GM19372 (cell line): ENCODE measurements around the gene RPS6KL1.
"Not testable (repeated sequence)": the region's sequence is repeated elsewhere in the genome, so short reads cannot be mapped to it uniquely, and the experiment has no call there.

Source experiments
- ATAC-seq: cut with Tn5 transposase; IDR thresholded peaks from one replicate; pipeline ENCODE4 v1.9.1; 2021; ENCODE audit warnings: mild to moderate bottlenecking, low read depth, moderate library complexity; ENCODE audit not compliant: unreplicated experiment

Gene RPS6KL1

DNA sequence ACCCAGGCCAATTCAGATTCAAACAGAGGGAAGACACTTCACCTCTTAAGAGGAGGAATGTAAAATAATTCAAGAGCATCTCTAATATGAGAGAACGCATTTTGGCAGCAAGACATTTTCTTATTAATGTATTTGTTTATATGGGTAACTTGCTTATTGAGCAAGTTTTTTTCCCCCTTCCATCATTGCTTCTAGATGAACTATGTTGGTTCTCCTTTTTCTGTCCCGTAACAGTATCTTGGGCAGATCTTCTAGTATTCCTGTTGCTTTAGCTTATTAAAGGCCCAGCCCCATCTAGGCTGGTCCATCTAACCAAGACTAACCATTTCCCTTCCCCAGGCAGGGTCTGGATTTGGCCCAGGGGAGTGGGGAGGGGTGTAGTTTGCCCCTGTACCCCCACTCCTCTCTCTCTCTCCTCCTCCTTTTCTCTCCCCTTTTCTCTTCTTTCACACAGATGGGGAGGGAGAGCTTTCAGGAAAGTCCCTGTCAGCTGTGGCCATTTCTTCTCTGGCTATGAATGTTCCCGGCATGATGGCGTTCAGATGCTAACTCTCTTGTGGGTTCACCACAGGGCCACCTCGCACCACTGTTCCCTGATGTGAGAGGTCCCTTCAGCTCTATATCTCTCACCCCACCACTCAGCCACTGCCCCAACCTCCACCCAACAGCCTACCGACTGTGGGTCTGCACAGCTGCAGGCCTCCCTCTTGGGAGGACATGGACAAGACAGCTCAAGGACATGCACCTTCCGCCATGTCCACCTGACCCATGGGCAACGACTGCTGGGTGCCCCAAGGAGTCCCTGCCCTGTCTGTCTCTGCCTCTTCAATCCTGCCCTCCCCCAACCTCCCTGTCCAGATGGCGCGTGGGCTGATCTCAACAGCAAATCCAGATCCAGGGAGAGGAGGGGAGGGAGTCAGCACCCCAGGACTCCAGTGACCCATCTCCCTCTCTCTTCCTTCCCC is 15.8 kb upstream of the RPS6KL1 start:
- ATAC-seq: no peak

DNA sequence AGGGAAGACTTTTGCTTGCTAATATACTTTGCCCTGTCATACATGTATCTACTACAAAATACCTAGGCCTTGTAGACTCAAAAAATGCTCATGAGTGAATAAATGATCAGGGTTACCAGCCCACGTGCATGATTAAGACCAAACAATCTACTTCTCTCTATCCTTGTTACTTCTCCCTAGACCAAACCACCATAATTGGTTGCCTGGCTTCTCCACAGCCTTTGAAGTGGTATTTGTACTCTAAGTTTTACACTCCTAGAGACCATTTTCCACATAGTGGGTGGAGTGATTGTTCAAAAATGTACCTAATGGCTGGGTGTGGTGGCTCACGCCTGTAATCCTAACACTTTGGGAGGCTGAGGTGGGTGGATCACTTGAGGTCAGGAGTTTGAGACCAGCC is 14.1 kb upstream of the RPS6KL1 start:
- ATAC-seq: no peak

DNA sequence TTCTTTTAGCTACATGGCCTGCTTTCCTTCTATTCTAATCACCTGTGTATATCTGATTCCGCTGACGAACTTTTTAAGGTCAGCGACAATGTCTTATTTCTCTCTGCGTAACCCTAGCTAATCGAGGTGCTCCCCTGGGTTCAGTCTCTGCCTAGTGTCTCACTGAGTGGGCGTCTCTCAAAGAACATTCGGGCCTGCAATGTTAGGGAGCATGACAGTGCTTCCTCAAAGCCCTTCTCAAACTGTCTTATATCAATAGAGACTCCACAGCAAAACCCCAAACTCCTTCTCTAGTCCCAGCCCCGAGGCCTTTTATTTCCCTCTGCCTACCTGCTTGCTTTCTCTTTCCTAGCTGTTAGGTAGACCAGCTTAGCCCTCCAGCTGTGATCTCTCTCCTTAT is 13.7 kb upstream of the RPS6KL1 start:
- no peak for ATAC-seq

DNA sequence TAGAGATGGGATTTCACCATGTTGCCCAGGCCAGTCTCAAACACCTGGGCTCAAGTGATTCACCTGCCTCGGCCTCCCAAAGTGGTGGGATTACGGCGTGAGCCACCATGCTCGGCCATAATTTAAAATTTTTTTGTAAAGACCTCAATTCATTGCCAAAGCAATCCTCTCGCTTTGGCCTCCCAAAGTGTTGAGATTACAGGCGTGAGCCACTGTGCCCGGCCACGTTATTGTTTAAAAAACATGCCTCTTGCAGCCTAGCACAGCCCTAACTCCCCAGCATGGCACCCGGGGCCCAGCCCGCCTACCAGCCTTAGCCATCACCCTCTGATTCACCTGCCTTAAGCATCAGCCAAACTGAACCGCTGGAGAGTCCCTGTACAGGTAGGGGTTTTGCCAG is 13.1 kb upstream of the RPS6KL1 start:
- ATAC-seq: no peak

DNA sequence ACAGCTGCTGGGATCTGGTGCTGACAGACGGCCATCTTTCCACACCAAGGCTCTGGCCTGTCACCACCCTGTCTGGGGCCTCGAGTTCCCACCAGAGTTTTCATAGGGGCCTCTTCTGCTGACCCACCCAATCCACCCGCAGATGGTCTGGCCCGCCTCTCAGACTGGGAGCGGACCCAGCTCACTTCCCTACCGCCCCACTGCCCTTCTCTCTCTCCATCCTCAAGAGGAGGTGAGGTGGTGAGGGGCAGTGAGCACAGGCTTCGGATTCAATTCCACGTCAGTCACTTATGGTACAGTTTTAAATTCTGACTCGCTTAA is 12.3 kb upstream of the RPS6KL1 start:
- ATAC-seq: no peak

DNA sequence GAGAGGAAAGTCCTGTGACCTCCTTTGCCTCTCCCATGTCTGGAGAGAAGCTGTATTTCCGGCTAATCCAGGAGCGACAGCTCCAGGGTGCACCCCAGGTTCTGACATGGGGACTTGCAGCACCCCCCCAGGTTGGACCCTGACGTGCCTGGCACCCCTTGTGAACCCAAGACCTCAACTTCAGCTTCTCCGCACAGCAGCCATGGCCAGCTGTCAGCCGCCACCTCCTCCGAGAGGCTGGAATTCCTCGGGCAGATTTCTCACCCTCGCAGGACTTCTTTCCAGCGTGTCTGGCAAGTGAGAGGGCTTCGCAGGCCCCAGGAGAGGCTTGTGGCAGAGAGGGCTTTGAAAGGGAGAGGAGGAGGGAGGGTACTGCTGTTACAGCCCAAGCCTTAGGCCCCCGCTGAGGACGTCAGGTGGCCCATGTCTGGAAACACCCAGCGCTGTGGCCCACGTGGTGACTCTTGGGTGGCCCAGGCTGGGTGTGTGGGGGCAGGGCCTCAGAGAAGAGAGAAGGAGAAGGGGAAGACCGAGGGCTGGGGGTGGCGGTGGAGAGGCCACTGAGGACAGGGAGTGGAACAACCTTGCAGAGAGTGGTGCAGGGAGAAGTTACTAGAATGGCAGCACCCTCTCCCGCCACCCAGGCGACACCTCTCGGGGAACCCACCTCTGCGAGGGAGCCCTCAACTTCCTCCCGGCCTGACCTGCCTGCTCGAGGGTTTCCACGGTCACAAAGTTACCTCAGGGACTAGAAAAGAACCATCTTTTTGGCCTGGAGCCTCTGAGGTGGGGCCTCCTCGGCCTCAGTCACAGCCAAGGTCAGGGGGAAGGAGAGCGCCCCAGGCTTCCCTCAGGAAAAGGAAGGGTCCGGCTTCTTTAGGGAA is 11.7 kb upstream of the RPS6KL1 start:
- ATAC-seq: no peak

DNA sequence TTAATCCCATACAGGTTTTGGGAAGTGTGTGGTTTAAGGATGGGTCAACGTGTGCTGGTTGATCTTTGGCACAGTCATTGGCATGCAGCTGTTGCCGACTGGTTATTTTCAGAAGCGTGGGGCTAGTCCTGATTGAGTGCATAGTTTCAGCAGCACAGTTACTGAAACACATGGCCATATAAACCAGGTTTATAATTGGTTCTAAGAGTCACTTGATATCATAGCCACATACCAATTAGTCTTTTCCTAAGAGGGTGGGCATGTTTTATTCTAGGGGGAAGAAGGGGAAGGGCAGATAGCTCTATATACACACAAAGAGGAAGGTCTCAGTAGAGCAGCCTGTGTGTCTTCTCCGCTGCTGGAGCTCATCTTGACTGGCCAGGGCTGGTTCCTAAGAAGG is 11.0 kb upstream of the RPS6KL1 start:
- ATAC-seq: no peak

DNA sequence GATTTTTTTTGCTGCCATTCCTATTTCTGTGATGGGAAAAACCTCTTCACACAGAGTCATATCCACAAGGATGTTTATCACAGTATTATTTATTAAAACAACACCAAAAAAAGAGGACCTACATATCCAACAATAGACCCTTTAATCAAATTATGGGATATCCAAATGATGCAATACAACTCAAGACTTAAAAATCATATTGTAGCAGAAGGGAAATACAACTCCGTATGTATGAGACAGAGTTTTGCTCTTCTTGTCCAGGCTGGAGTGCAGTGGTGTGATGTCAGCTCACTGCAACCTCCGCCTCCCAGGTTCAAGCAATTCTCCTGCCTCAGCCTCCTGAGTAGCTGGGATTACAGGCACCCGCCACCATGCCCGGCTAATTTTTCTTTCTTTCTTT is 9.9 kb upstream of the RPS6KL1 start:
- not testable (repeated sequence) for ATAC-seq

DNA sequence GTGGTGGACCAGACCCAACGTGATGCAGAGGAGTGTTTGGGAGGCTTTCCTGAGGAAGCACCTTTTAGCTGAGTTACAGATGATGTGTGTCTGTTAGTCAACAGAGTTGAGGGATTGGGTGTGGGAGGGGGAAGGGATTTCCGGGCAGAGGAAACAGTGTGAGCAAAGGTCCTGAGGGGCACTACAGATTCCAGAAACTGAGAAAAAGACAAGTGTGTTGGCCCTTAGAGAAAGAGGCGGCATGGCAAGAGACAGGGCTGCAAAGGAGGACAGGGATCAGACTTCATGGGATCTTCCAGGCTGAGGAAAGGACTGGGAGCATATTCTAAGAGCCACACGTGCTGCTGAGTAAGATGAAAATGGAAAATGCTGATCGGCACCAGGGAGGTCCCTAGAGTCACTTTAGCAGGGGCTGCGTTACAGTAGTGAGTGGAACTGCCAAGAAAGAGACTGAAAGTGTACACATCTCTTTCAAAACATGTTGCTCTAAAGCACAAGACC is 9.4 kb upstream of the RPS6KL1 start:
- no peak for ATAC-seq

DNA sequence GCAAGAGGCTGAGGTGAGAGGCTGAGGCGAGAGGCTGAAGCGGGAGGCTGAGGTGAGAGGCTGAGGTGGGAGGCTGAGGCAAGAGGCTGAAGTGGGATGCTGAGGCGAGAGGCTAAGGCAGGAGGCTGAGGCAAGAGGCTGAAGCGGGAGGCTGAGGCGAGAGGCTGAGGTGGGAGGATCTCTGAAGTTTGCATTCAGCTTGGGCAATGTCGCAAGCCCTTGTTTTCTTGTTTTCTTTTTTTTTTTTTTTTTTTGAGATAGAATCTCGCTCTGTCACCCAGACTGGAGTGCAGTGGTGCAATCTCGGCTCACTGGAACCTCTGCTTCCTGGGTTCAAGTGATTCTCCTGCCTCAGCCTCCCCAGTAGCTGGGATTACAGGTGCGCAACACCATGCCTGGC is 8.7 kb upstream of the RPS6KL1 start:
- not testable (repeated sequence) for ATAC-seq

DNA sequence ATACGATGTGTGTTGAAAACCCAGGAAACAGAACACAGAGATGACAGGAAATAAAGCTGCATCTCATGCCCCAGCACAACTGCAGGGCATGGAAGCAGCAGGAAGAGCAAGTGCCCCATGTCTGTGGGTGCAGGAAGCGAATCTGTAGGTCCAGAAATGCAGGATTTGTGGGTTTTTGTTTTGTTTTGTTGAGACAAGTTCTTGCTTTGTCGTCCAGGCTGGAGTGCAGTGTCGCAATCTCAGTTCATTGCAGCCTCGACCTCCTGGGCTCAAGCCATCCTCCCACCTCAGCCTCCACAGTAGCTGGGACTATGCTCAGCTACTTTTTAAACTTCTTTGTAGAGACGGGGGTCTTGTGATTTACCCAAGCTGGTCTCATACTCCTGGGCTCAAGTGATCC is 6.2 kb upstream of the RPS6KL1 start:
- ATAC-seq: no peak

DNA sequence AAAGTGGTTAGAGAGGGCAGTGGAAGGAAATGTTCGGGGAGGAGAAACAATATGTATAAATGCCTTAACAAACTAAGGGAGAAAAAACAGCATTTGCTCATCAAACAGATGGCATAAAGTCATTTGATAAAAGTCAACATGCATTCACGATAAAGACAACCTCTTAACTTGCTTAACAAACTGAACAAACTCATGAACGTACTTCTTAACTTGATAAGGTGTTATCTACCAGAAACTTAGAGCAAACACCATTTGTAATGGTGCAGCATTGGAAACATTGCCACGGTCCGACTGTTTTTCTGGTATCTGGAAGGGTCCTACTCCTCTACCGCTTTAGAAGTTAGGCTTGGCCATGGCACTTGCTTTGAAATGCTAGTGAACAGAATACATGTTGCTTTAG is 4.2 kb upstream of the RPS6KL1 start:
- ATAC-seq: no peak

DNA sequence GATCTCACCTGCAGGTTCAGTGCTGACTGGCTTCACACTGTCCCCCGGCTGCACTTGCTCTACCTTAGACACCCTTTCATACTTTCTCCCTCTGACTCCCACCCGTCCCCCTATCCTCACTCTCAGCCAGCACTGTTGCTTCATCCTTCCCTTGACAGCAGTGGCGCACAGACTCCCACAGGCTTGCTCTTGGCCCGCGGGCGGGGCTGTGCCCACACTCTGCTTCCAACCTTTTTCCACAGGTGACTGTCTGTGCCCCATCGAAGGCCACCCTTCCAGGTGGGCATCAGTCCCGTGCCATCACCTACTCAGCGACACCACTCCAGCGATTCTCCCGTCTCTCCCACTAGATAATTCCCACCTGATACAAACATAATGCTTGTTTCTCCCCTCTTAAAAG is 1.0 kb upstream of the RPS6KL1 start:
- no peak for ATAC-seq

DNA sequence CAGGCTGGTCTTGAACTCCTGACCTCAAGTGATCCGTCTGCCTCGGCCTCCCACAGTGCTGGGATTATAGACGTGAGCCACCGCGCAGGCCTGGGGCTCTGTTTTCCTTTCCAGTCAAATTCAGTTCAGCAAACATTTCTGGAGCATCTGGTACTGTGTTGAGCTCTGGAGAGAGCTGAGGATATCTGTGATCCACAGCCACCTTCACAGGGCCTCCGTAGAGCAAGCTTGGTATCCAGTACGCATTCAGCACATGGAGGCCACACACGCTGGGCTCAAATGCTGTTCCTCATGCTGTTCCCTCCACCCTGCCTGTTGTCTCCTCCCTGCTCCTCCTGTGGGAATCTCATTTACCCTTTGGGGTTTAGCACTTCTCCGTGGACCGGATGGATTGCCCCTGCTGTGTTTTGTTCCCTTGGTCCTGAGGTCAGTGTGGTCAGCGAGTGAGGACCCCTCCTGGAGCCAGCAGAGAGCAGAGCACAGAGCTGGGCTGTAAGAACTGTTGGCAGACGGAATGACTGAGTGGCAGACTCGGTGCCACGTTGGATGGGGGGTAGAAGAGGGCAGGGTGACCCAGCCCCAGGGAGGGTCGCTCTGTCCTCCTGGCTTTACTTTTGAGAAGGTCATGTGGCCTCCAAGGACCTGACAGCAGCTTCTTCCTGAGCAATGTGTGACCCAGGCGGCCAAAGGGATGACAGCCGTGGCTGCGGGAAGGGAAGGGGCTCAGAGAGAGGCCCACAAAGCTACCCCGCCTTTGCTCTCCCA is 891 bp downstream of the RPS6KL1 start:
- no peak for ATAC-seq

DNA sequence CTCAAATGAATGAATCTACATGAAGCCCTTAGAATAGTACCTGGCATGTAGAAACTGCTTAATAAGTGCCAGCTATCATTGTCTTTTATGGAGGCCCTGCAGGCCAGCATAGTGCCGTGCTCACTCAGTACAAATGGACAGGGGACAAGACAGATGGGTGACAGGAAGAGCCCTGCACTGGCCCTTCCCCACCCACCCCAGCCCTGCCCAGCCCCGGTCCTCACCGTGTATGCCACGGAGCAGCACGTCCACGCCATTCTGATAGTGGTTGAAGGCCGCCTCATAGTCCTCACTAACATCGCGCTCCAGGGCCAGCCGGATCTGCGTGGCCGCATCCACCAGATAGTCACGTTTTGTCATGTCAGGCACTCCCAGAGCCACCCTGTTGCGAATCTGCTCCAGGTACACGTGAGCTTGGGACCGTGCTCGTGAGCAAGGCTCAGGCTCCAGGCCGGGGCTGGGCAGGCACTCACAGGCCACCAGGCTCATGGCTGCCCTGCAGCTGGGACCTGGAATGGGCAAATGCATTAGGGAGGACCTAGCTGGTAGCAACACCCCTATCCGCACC is 1.9 kb downstream of the RPS6KL1 start:
- no peak for ATAC-seq

DNA sequence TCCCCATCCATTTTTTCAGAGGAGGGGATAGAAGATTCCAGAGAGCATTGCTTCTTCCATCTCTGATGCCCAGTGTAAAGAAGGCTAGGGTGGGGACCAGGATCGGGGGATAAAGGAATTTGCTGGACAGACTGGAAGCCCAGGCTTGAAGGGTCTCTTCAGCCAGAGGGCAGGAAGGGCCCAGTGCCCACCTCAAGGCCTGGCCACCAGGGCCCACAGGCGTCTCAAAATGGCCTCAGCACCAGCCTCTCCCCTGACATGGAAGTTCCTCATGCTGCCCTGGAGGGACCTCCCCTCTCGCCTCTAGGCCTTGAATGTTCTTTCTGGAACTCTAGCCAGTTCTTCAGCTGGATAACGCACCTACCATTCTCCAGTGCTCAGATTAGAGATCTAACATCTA is 2.8 kb downstream of the RPS6KL1 start:
- ATAC-seq: no peak

DNA sequence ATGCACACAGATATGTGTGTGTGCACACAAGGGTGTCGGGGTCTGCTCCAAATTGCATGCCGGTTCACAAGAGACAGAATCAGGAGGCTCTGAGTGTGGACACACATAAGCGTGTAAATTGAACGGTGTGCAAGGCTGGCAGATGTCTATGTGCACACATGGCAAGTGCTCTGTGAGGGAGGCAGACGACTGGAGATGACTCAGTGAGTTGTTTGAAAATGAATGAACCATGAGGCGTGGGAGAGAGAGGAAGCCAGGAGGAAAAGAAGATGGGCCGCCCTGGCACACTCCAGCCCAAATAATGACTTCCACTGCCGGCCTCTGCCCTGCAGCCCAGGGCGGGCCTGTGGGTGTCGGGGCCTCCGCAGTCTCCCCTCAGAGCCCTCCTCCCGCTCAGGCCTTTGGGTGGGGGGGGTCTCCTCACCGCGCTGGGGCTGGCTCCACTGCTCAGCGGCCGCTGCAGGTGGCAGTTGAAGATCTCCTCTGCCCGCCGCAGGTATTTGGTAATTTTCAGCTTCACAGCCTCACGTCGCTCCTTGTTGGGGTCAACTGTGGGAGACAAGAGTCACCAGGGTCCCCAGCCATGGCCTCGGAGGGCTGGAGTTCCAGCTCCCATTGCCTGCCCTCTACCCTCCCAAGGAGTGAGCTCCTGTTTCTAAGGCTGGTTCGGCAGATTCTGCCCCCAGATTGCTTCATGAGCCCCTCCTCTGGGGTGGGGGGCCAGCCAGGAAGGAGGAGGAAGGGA is 3.5 kb downstream of the RPS6KL1 start:
- ATAC-seq: no peak

DNA sequence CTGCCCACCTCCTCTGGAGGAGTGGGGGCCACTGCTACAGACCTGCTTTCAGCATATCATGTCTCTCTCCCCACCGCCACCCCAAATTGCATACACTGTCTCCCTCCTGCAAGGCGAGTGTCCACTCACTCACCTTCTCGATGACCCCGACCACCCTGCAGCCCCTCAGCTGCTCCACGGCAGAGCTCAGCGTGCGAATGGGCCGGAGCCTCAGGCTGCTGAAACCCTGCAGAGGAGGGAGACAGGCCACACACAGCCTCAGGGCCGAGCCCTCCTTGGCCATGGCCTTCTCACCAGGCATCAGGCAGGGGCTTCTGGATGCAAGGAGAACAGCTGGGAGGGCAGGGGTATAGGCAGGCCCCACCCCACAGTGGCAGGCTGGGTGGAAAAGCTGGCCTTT is 4.7 kb downstream of the RPS6KL1 start:
- no peak for ATAC-seq

DNA sequence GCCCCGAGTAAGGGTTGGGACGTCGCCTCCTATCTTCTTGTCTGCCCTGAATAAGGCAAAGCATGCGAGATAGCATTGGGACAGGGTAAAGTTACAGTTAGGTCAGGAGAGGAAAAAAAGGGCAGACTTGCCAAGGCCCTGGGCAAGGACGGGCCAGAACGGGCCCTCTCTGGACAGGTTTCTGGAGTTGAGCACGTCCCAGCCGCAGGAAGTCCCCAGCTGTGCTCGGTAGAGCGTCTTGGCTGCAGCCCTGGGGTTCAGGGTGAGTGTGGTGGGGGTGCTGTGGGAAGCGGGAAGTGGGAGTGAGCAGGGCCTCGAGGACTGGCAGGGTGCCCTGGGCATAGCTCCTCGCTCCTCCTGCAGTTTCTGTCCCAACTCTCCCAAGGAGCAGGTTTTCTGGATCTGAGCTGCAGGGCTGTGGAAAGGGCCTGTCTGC is 5.4 kb downstream of the RPS6KL1 start:
- no peak for ATAC-seq

DNA sequence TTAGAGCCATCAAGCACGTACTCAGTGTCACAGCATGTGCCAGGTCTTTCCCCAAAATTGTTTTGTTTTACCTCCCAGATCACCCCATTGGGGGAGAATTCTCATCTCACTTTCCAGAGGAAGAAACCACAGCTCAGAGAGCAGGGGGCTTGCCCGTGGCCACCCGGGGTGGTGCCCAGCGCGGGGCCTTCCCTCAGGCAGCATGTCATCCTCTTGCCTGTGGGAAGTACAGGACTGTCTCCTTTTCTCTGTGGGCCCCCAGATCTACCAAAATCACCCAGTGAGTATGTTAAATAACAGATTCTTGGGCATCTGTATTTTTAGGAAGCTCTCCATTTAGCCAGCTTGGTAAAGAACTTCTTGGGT is 5.9 kb downstream of the RPS6KL1 start:
- ATAC-seq: no peak
